Fibroblast of mammary gland (primary cell): ENCODE results near the gene CCDC3.

ENCODE experiments used
- DNase-seq: peaks from one replicate; pipeline ENCODE4 v3.0.0-alpha.2; 2010; ENCODE audit warnings: low read depth
- H3K4me3 ChIP-seq: 2 replicates; pipeline ENCODE4 v1.5.1; 2011; ENCODE audit warnings: low read depth, mild to moderate bottlenecking, low read length, moderate library complexity; ENCODE audit not compliant: control insufficient read depth
- CTCF ChIP-seq: conservative IDR thresholded peaks from 2 replicates; pipeline ENCODE4 v1.5.1; 2011; ENCODE audit warnings: low read depth, low read length, inconsistent platforms; ENCODE audit not compliant: control insufficient read depth, insufficient read depth

CCDC3 gene

DNA sequence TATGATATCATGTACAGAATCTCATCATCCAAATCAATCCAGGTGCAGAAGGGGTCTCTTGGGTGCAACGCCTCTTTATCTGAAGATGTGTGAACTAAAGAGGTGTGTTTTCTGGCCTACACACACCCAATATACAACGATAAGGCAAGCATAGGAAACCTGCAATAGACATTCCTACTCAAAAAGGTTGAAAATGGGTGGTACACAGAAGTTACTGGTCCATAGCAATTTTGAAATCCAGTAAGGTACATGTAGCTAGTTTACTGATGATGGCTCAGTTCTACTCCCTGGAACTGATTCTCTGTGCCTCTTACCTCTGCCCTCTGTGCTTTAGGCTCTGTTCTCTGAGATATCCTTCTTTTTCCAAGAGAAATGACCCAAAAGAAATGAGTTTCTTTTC is 22.2 kb upstream of the CCDC3 start:
- no peak for TF ChIP-seq CTCF
- DNase-seq: no peak
- no peak overlapping the region for H3K4me3 ChIP-seq

GRCh38 chr10:13019280-13019679 is 17.8 kb upstream of the CCDC3 start:
- DNase-seq: no peak
- TF ChIP-seq CTCF: no peak
- H3K4me3 ChIP-seq: no peak overlapping the region

DNA sequence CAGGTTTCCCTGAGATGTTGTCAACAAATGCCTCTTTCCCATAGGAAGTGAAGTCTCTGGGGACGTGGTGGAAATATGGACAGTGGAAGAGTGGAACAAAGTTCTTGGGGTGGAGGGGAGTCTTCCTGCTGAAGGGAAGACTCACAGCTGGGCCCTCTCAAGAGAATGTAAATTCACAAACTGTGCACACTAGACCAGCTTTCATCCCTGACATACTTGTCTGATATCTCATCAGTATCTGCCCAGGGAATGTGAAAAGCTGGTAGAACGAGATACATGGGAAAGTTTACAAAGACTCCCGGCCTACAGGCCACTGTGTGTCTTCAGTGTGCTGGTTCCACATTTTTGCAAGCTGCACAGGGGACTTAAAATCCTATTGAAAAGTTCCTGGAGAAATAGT is 16.7 kb upstream of the CCDC3 start:
- TF ChIP-seq CTCF: no peak
- DNase-seq: no peak
- H3K4me3 ChIP-seq: no peak overlapping the region

GRCh38 chr10:13016886-13017285 is 15.4 kb upstream of the CCDC3 start:
- TF ChIP-seq CTCF: no peak
- no peak for DNase-seq
- H3K4me3 ChIP-seq: no peak overlapping the region

DNA sequence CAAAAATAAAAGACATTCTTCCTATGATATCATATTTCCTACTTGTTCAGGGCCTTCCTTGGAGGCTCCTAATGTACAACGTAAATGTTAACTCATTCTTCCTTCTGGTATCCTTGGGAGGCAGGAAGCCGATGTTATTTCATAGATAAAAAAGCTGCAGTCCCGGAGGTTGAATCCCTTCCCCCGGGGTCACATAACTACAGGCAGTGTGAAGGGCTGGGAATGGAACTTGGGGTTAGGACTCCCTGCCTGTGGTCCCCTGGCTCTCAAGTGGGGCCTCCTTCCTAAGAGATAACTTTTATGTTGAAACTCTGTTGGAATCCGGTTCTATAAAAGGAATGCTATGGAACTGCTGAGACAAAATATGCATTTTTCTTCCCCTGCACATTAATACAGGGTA is 14.9 kb upstream of the CCDC3 start:
- H3K4me3 ChIP-seq: no peak overlapping the region
- DNase-seq: no peak
- no peak for TF ChIP-seq CTCF

DNA sequence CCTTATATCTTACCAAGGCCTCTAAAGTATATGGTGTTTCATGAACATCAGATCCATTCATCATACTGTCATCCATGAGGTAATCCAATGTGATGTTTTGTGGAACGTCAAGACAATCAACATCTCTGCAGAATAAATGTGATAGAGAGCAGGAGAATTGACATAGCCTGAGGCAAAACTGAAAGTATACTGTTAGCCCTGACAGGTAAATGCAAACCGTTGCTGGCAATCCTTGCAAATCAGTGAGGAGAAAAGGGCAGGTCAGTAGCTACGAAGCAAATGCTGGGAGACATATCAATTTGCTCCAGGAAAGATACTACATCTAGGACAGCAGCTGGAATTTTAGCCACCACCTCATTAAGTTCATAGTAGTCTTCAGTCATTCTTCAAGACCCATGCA is 4.5 kb upstream of the CCDC3 start:
- TF ChIP-seq CTCF: no peak
- no peak for DNase-seq
- H3K4me3 ChIP-seq: no peak overlapping the region

GRCh38 chr10:13003759-13004158 is 2.2 kb upstream of the CCDC3 start:
- no peak overlapping the region for H3K4me3 ChIP-seq
- DNase-seq: no peak
- no peak for TF ChIP-seq CTCF
